HG03457 (cell line): ENCODE data around the gene TMEM260.
"Not testable (repeated sequence)": the region's sequence is repeated elsewhere in the genome, so short reads cannot be mapped to it uniquely, and the experiment has no call there.

Experiments
- ATAC-seq: cut with Tn5 transposase; IDR thresholded peaks from one replicate; pipeline ENCODE4 v1.9.1; 2021; ENCODE audit warnings: moderate number of reproducible peaks; ENCODE audit not compliant: unreplicated experiment

Gene TMEM260

DNA sequence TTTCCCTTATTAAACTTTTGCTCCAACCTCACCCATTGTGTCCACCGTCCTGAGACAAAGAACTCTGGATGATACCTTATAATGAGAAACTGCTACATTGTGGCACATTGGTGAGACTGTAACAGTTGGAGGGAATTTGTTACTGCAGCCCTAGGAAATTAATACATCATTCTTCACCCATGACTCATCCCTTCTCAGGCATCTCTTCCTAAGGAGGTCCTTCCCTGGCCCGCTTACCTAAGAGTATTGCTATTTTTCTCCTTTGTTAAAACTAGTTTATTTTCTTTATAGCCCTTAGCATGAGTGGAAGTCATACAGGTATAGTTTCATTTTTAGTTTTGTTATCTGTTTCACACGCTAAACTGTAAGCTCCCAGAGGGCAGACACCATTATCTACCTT is 87.1 kb downstream of the TMEM260 start:
- no peak for ATAC-seq

DNA sequence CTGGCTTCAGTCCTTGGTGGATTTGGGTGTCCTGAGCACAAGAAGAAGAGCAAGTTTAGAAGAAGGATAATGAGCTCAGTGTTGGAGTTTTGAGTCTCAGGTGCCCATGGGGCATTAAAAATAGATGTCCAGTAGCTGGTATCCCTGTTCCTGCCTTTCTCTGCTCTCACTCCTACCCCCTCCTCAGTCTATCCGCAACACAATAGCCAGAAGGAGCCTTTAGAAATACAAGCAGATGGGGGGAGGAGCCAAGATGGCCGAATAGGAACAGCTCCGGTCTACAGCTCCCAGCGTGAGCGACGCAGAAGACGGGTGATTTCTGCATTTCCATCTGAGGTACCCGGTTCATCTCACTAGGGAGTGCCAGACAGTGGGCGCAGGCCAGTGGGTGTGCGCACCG is 87.7 kb downstream of the TMEM260 start:
- not testable (repeated sequence) for ATAC-seq

DNA sequence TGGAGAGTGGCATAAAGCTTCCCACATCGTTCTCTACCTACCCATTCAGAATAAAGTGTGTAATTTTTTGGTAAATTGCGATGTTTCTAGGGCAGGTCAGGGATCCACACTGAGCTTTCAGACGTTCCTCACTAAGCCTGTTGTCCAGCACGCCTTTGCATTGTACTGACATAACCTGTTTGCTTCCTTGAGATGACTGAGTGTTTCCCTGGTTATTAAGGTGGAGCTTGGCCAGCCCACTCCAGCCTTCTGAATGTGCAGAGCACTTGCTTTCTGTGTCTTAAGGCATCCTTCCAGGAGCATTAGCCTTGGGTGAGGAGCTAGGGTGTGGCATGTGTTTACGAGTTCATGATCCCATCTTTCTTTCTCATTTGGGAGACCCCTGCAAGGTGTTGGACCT is 96.4 kb downstream of the TMEM260 start:
- no peak for ATAC-seq

DNA sequence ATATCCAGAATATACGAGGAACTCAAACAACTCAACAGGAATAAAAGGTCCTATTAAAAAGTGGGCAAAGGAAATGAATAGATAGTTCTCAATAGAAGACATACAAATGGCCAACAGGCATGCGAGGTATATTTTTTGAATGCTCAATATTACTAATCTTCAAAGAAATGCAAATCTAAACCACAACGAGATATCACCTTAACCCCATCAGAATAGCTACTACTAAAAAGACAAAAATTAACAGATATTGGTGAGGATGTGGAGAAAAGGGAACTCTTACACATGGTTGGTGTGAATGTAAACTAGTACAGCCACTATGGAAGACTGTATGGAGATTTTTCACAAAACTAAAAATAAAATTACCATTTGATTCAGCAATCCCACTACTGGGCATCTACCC is 99.2 kb downstream of the TMEM260 start:
- ATAC-seq = no peak

DNA sequence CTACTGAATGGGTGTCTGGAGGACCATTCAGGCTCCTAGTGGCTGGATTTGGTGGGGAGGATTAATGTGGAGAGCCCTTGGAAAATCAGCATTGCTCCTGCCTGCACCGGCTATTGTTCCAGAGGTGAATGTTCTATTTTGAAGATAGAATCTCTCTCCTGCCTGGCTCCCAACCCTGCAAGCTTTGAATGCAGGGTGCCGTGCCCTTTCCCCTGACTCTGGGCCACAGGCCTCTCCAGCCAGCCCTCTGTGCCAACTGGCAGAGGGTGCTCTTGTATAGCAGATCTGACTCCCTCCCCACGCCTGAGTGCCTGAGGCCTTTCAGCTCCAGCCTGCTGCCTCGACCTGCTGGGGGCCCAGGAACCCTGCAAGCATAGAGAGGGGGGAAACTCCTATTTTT is 106.8 kb downstream of the TMEM260 start:
- ATAC-seq = no peak

DNA sequence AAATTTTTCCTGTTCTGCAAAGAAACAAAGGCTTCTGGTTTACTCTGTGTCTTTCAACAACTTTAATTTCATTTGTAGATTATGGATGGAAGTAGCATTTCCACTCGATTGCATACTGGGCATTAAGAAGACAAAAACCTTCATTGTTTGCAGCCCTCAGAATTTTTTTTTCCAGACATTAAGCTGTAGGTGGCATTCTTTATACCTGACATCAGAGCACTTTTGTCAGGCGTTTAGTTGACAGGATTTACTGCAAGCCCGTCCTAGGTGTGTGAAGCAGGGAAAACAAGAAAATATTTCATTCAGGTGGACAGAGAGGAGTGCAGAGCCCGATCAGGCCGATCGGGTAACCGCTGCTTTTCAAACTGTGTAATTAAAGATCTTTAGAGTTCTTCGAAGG is 107.5 kb downstream of the TMEM260 start:
- ATAC-seq = no peak

DNA sequence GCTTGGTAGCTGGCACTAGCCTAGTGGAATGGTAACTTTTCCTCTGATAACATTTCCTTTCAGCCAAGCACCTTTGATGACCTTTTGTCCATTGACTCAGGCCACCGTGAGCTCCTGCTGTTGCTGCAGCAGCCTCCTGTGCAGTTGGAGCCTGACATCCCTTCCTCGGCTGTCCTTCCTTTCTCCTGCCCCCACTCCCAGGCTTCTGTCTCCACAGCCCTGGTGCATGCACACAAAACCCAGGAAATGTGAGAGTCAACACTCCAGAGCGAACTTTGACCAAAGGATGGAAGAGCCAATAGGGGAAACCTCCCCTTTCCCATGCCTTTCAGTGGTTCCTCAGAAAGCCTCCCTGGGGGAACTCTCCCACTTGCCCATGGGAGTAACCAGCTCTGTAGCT is 115.0 kb downstream of the TMEM260 start:
- no peak for ATAC-seq

DNA sequence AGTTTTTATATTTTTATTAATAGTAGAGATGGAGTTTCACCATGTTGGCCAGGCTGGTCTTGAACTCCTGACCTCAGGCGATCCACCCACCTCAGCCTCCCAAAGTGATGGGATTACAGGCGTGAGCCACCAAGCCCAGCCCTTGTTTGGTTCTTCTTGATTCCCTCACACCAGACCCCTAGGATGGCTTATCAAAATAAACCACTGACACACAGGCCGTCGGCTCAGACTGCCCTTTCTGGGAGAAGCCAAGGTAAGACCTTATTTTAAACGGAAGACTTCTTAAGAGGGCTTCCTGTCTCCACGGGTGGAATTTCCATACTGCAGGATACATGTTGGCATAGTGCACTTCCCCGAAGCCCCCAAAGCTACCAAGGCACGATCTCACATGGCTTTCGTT is 115.6 kb downstream of the TMEM260 start:
- ATAC-seq = not testable (repeated sequence)
